GM12865 (cell line): ENCODE data around the gene TMBIM4.

Source experiments
- DNase-seq: peaks from one replicate; pipeline ENCODE4 v3.0.0; 2010; ENCODE audit warnings: low read depth
- H3K4me3 ChIP-seq: 2 replicates; pipeline ENCODE4 v1.5.1; 2011; ENCODE audit warnings: mild to moderate bottlenecking, low read depth, low read length, control low read depth
- CTCF ChIP-seq: IDR thresholded peaks from 2 replicates; pipeline ENCODE4 v1.5.1; 2011; ENCODE audit warnings: low read length, control low read depth, low read depth, inconsistent platforms; ENCODE audit not compliant: insufficient read depth; ENCODE audit errors: missing control alignments

TMBIM4 gene

GRCh38 chr12:66152732-66153131 is 17.1 kb downstream of the TMBIM4 start:
- no peak for DNase-seq
- H3K4me3 ChIP-seq = no peak overlapping the region
- no peak for TF ChIP-seq CTCF

GRCh38 chr12:66149702-66150398 is 19.9 kb downstream of the TMBIM4 start:
- DNase-seq = no peak
- TF ChIP-seq CTCF = no peak

GRCh38 chr12:66144791-66145754 is 24.7 kb downstream of the TMBIM4 start:
- TF ChIP-seq CTCF = no peak
- H3K4me3 ChIP-seq = no peak overlapping the region
- peak; percentile 17 for DNase-seq

More at GRCh38 chr12:66149702-66150398, 19.9 kb downstream of the TMBIM4 start:
- no peak overlapping the region for H3K4me3 ChIP-seq

GRCh38 chr12:66143868-66144267 is 25.9 kb downstream of the TMBIM4 start:
- H3K4me3 ChIP-seq = no peak overlapping the region
- no peak for TF ChIP-seq CTCF
- DNase-seq = no peak

- H3K4me3 ChIP-seq = no peak overlapping the region
- no peak for DNase-seq
- TF ChIP-seq CTCF = no peak
Observed at GRCh38 chr12:66142826-66143225, 27.0 kb downstream of the TMBIM4 start.

- no peak for DNase-seq
- H3K4me3 ChIP-seq = no peak overlapping the region
Observed at GRCh38 chr12:66141299-66141698, 28.5 kb downstream of the TMBIM4 start.

More at GRCh38 chr12:66141299-66141698, 28.5 kb downstream of the TMBIM4 start:
- no peak for TF ChIP-seq CTCF
